Astrocyte of the hippocampus (primary cell): ENCODE measurements around the gene ABCA3.
A peak's percentile ranks its signal among the peaks of the same experiment; 100 is the strongest.

Experiments used
- DNase-seq: peaks from one replicate; pipeline ENCODE4 v3.0.0; 2011; ENCODE audit warnings: low read depth, low spot score

Gene ABCA3

GRCh38 chr16:2357331-2357730 is 16.8 kb upstream of the ABCA3 start:
- no peak for DNase-seq

GRCh38 chr16:2350500-2350899 is 10.0 kb upstream of the ABCA3 start:
- DNase-seq: no peak

GRCh38 chr16:2343211-2343610 is 2.7 kb upstream of the ABCA3 start:
- DNase-seq: no peak

- DNase-seq: no peak
These were observed 1.2 kb upstream of the ABCA3 start for GRCh38 chr16:2341456-2342447.

- DNase-seq: peak; percentile 55
These were observed 725 bp downstream of the ABCA3 start for GRCh38 chr16:2339521-2340484.

- no peak for DNase-seq
These were observed 2.9 kb downstream of the ABCA3 start for GRCh38 chr16:2337431-2338296.

GRCh38 chr16:2335286-2335895 is 5.1 kb downstream of the ABCA3 start:
- peak; percentile 67 for DNase-seq

GRCh38 chr16:2333772-2334379 is 6.7 kb downstream of the ABCA3 start:
- no peak for DNase-seq

- DNase-seq: no peak
These were observed 7.3 kb downstream of the ABCA3 start for GRCh38 chr16:2333231-2333630.

GRCh38 chr16:2331931-2332267 is 8.6 kb downstream of the ABCA3 start:
- no peak for DNase-seq

GRCh38 chr16:2331199-2331930 is 9.2 kb downstream of the ABCA3 start:
- no peak for DNase-seq

- no peak for DNase-seq
These were observed 11.0 kb downstream of the ABCA3 start for GRCh38 chr16:2329532-2329931.

- DNase-seq: no peak
These were observed 12.1 kb downstream of the ABCA3 start for GRCh38 chr16:2328428-2328827.

GRCh38 chr16:2326191-2326590 is 14.3 kb downstream of the ABCA3 start:
- DNase-seq: no peak

- no peak for DNase-seq
These were observed 14.7 kb downstream of the ABCA3 start for GRCh38 chr16:2325791-2326190.

- DNase-seq: no peak
These were observed 15.3 kb downstream of the ABCA3 start for GRCh38 chr16:2325181-2325580.

GRCh38 chr16:2324296-2324859 is 16.1 kb downstream of the ABCA3 start:
- DNase-seq: no peak

GRCh38 chr16:2323701-2324100 is 16.8 kb downstream of the ABCA3 start:
- no peak for DNase-seq

GRCh38 chr16:2319606-2320005 is 20.9 kb downstream of the ABCA3 start:
- DNase-seq: no peak
